Ramos (cell line): Measurements from ENCODE around the gene MIAT.

Experiments used
- in situ Hi-C: fragments of 300-500 bp; cut with MboI; formaldehyde crosslinking; loops from one replicate; pipeline ENCODE4 v1.14.3; 2022; ENCODE audit warnings: low sequenced_read_pairs; ENCODE audit not compliant: unreplicated experiment

MIAT gene

DNA sequence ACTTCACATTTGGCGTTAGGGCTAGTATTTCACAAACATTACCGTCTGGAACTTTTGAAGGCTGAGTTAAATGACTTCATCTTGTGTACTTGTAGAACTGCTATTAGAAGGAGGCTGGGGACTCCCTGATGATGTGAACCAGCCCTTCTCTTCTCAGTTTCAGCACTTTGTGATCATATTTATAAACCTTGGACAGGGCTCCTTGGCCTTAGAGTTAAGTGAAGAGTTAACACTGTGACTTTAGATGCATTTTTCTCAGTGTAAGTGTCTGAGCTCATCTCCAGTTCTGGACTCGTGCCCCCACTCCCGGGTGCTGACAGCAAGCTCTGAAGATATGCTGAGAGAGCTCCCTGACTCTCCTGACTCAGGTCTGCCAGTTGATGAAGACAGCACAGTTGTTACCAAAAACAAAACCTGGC is 8.4 kb downstream of the MIAT start:
- in situ Hi-C loops: no loop called here

DNA sequence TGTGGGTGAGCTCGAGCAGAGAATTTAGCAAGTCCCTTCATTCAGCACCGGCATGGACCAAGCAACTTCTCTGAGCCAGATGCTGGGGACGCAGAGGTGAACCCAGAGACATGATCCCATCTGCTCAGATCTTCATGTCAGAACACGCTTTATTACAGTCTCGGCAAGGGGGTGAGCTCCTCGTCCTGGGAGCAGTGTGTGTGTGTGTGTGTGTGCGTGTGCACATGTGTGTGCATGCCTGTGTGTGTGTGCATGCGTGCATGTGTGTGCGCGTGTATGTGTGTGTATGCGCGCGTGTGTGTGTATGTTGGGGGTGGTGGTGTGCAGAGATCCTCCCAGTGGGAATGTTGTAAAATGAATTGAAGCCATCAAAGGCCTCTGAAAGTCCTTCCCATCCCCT is 9.8 kb downstream of the MIAT start:
- in situ Hi-C loops: no loop called here

DNA sequence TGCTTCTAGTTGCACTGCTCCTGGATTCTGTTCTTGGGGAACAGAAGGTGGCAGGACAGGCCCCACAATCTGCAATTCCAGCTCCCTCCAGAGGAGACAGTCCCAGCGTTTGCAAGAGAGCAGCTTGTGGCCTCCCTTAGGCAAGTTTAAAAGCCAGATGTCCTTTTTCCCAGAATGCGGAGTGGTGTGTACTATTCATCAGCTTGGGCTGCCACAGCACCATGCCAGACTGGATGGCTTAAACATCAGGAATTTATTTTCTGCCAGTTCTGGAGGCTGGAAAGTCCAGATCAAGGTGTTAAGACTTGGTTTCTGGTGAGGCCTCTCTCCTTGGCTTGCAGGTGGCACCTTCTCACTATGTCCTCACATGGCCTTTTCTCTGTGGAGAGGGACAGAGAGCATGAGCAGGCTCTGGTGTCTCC is 11.7 kb downstream of the MIAT start:
- in situ Hi-C loops: no loop called here

DNA sequence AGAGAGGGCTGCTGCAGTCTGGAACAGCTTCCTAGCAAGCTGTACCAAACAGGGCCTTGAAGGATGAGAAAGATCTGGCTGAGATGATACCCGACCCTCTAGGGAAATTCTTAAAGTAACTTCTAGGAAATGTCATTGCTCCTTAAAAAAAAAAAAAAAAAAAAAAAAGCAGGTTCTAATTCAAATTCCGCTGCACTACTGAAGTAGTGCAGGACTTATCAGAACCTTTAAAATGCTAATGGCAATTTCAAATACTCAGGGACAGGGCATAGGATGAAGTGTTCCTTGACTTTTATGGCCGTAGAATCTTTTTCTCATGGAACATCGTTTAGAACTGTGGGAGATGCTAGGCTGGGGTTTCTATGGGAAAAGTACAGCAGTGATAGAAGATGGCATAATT is 13.1 kb downstream of the MIAT start:
- in situ Hi-C loops: no loop called here

DNA sequence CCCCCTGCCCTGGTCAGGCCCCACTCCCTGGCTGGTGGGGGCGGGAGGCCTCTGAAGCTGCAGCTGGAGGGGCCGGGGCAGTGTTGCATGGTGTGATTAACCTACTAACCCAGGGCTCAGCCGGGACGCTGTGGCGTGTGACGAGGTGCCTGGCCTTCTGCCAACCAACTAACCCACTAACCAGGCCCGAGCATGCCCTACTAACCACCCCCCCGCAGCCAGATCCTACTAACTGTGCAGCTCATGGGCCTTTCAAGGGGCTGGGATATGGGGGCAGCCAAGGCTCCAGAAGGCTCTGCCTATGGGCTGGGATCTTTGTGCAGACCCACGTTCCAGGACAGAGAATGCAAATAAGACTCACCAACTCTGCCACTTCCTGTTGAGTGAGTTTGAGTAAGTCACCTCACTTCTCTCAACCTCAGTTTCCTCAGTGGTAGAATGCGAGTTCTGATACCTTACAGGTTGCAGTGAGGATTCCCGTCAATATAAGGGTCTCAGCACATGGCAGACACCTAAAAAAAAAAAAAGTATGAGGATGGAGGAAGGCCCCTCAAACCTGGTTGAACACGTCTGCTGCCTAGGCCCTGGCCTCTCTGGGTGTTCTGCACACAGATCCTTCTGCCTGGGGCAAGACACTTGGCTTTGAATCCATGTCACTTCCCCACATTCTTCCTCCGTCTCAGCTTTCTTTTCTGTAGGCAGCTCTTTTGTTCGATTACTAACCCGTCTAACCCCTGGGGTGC is 14.1 kb downstream of the MIAT start:
- in situ Hi-C loops: no loop called here

DNA sequence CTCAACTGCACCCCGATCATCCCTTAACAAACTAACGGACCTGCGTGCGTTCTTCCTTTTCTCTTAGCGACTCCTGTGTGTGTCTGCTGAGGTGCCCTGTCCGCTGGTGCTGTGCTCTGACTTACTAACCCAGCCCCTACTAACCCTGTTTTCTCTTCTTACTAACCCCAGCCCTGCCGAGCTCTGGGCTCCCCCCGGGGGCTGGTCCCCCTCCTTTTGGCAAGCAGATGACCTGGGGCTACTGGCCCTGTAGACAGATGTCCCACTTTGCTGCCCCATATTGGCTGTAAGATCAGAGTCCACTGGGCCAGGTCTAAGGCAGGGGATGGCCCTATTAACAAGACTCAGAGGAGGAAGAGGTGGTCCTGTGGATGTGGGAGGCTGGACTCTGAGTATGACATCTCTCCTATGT is 14.7 kb downstream of the MIAT start:
- in situ Hi-C loops: no loop called here

DNA sequence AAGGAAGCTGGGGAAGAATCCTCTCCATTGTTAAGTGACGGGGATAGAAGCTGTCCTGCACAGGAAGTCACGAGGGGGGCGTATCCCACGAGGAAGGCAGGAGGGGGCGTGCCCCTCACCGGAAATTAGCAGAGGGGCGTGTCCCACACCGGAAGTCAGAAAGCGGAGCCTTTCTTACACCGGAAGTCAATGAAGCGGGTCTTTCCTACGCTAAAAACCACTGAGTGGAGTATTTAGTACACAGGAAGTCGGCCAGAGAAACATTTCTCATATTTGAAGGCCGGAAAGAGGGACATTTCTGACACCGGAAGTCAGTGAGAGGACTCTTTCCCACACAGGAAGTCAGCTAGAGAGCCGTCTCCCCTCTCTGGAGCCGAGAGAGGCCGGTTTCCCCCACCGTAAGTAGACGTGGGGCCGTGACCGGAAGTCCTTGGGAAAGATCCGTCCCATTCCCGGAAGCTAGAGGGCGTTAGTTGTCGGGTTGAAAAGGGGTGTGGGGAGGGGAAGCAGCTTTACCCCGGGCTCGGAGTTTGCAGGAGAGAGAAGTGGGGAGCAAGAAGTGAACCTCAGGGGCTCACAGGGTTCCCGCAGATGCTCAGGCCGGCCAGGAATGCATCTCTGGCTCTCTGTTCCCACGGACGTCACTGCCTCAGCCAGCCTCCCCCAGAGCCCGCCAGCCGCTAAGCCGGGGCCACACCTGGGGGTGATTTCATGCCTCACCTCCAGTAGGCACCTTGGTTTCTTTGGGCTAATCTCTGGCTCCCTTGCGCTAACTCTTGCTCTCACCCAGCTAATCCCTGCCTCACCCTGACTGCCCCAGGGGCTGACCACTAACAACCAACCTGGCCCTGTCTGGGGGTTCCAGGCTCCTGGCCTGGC is 15.4 kb downstream of the MIAT start:
- in situ Hi-C loops: no loop called here

DNA sequence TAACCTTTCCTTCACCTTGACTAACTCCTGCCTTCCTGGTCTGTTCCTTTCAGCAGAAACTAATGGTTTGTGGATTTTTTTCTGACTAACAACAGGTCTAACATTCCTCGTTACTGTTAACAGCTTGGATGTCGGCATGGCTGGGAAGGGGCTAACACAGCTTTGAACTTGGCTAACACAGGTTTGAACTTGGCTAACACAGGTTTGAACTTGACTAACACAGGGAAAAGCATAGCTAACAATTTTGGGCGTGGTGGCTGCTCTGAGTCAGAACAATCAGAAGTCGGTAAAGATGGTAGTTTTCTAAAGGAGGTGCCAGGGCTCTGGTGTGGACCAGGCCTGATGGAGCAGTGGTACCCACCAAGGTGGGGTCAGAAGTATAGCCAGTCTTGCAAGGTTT is 16.1 kb downstream of the MIAT start:
- in situ Hi-C loops: no loop called here

DNA sequence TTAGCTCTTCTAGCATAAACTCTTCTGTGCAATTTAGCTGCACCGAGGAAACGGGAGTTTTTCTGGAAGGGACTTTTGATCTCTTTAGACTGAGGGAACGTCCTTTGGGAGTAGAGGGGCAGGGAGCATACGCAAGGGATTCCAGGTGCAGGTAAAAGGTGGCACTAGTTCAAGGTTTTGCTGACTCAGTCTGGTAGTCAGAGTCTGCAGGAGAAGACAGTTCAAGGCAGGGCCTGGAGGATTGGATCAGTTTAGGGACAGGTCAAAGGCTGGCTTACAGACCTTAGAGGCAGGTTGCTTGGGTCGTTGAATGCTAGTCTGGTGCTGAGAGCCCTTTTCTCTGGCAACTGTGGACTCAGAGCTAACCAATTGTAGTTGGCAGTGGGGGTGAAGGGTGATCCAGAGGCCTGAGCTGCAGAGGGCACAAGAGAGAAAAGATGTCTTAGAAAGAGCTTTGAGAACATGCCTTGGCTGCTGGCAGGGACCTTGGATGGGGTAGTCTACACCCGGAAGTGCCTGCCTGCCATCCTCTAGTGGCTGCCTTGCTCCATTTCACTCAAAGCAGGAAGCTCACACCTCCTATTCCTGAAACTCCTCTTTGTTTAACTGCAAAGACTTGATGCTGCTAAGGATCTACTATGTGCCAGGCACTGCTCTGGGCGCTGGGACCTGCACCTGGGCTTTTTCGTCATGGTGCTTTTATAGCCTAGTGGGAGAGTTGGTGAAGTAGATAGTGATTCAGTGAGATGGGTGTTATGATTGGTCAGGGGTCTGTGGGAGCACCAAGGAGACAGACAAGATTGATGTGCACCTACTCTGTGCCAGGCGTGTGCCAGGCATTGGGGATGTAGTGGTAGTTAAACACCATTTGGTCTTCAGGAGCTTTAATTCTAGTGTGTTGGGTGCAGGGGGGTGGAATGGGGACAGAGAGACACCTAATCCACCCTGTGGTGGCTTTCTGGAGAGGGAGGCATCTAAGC is 17.1 kb downstream of the MIAT start:
- in situ Hi-C loops: no loop called here

DNA sequence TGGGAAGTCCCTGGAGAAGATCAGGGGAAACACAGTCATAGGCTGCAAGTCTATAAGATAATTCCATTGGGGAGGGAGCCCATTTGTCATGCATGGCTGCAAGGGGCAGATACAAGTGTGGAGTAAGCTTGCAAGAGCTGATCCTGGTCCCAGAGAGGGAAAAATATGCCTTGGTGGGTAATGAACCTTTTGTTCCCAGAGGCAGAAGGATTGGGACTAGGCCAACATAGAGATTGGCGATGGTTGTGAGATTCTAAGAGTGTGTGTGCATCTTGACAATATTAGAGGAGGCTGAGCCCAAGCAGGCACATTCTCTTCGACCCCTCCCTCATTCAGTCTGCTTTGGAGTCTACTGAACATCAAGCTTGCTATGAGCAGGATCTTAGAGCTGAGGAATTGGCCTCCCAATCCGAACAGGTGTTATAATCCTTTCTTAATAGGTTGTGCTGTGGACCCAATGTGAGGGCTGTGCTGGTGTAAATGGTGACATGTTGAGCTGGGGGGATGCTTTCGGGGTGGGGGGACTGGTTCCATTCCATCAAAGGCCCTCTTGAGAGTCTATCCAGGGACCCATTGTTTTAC is 18.4 kb downstream of the MIAT start:
- in situ Hi-C loops: no loop called here

DNA sequence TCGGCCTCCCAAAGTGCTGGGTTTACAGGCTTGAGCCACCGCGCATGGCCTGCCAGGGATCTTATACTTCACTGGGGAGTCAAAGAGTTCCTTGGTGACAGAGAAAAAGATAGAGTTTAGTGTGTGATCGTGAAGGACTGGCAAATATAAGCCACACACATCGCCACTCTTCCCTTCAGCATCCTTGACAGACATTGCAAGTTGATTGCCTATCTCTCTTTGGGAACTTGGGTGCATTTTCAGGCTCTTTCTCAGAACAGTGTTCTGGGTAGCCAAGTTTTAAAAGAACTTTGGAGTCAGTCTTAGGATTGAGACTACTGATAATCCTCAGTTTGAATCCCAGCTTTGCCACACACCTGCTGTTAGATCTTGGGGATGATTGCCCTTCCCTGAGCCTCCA is 19.8 kb downstream of the MIAT start:
- in situ Hi-C loops: no loop called here

DNA sequence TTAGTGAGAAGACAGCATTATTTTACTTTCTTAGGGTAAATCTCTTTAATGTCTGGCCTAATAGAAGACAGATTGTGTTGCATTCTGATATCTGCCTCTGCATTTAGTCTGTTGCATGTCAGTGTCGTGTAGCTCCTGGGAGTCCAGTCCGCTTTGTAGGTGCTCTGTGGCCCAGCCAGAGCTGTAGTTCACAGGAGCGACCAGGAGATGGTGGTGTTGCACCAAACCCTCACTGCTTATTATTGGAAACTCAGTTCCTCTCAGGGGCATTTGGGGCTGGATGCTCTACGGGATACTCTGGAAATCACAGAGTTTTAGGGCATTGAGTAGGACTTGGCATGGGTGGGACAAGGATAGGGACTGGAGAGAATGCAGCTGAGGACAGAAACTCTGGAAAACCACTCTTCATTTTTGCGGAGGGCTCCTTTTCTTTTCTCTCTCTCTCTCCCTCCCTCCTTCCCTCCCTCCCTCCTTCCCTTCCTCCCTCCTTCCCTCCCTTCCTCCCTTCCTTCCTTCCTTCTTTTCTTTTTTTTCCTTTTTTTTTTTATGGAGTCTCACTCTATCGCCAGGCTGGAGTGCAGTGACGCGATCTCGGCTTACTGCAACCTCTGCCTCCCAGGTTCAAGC is 21.7 kb downstream of the MIAT start:
- in situ Hi-C loops: no loop called here

DNA sequence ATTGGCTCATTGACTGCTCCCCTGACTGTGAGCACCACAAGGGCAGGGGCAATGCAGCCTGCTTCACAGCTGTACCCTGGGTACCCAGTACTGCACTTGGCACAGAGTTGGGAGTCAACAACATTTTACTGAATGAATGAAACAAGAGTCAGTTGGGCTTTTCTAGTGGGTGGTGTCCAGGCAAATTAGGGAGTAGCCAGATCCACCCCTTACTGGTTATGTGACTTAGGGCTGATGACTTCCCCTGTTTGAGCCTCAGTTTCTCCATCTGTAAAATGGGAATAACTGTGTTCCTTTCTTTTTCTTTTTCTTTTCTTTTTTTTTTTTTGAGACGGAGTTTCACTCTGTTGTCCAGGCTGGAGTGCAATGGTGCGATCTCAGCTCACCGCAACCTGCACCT is 23.1 kb downstream of the MIAT start:
- in situ Hi-C loops: no loop called here

DNA sequence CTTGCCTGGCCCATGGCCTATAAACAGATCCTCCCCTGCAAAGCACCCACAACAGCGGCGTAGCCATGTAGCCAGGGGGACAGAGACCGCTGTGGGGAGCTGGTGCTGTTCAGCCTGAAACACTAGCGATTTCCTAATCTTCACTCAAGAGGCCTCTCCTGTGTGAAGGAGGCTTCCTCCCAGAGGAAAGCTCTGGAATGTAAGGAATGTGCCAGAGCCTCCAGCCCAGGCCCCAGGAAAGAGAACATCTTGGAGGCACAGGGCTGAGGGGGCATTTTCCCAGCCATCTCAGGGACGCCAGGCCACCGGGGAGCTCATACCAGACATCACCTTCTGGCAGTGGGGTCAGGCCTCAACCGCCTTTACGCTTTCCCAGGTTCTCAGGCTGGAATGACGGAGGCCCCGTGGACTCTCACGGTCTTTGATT is 24.0 kb downstream of the MIAT start:
- in situ Hi-C loops: no loop called here

DNA sequence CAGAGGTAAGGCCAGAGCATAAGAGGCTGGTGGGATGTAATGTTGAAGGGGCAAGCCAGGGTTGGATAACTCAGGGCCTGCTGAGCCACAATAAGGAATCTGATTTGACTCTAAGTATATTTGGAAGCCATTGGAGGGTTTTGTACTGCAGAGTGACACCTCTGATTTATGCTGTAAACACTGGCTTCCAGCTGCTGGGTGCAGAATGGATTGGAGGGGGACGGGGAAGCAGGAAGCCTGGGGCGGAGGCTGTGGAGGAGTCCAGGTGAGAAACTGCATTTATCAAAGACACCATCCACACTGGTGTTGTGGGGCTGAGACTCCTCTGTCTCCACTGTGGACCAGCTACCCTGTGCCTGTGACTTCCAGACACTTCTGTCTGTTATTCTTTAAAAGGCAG is 26.8 kb downstream of the MIAT start:
- in situ Hi-C loops: no loop called here

DNA sequence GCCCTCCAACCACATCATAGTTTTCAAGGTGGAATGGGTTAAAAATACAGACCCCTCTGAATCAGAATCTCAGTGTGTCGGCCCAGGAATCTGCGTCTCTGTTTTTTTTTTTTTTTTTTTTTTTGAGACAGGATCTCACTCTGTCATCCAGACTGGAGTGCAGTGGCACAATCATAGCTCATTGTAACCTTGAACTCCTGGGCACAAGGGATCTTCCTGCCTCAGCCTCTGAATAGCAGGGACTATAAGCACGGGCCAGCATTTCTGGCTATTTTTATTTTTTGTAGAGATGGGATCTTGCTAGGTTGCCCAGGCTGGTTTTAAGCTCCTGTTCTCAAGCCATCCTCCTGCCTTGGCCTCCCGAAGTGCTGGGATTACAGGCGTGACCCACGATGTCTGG is 28.2 kb downstream of the MIAT start:
- in situ Hi-C loops: no loop called here

DNA sequence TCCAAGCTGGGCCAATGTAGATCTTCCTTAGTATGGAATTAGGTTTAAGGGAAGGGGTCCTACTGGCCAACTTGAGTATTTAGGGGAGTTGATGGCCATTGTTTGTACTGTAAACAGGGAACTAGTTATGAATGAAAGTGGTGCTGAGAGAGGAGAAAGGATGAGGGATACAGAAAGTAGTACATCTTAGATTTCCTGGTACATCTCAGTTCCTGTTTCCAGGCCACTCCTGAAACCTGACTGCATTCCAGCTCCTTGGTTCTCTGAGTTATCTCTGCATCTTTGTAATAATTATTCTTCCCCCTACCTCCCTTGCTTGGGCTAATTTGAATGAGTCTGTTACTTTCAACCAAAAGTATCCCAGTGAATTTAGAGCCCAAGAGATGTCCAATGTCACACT is 30.1 kb downstream of the MIAT start:
- in situ Hi-C loops: no loop called here

DNA sequence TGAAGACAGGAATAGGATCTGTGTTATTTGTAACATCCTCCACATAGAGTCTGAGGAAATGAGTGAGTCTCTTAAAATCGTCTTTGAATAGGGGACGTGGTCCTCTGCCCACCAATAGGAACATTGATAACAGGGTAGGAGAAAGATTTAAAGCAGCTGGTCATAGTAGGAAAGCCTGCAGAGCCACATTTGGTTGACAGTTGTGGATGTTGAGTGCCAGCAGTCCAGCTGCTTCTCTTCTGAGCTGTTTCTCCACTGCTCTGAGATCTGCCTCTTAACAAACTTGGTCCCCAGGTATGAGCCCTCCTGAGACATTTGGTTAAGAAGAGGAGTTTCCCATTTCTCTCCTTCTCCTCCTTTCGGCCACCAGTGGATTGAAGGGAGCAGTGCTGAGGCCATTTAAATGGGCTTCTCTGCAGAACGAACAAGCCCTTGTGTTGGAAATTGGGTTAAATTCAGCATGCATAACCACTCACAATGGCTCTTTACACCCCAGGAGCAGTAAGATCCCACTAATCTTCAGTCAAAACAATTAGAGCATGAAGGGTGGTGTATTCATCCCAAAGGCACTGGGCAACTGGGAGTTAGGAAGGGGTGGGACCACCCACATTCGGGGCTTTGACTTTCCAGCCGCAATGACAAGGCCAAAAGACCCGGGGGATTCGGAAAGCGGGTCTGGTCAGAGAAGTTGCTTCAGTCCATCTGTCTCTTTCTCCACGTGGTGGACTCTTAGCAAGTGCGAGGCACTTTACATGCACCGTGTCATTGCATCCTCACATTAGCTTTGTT is 32.3 kb downstream of the MIAT start:
- in situ Hi-C loops: no loop called here
